GM19025 (cell line): ENCODE results near the gene EGF.
"Not testable (repeated sequence)": the region's sequence is repeated elsewhere in the genome, so short reads cannot be mapped to it uniquely, and the experiment has no call there.

Source experiments
- ATAC-seq: cut with Tn5 transposase; IDR thresholded peaks from one replicate; pipeline ENCODE4 v1.9.1; 2021; ENCODE audit warnings: mild to moderate bottlenecking, low read depth, moderate library complexity; ENCODE audit not compliant: unreplicated experiment

EGF gene

DNA sequence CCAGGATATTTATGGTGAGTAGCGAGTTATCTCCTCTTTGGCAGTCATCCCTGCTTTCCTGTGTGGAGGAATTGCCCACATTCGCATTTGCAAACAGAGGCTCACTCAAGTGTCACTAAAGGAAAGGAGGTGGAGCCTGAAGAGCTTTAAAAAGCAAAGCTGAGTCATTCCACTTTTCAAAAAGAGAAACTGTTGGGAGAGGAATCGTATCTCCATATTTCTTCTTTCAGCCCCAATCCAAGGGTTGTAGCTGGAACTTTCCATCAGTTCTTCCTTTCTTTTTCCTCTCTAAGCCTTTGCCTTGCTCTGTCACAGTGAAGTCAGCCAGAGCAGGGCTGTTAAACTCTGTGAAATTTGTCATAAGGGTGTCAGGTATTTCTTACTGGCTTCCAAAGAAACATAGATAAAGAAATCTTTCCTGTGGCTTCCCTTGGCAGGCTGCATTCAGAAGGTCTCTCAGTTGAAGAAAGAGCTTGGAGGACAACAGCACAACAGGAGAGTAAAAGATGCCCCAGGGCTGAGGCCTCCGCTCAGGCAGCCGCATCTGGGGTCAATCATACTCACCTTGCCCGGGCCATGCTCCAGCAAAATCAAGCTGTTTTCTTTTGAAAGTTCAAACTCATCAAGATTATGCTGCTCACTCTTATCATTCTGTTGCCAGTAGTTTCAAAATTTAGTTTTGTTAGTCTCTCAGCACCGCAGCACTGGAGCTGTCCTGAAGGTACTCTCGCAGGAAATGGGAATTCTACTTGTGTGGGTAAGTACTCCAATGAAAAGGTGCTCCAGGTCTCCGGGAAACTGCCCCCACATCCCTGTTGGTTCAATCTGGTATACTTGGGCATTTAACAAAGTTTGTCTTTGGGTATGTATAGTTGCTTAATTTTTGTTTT is at the start of gene EGF:
Gene EGF (plus strand): TSS at position 178 of the 890 bp plus-strand sequence. CDS start 453 bp downstream, at position 631.
- no peak for ATAC-seq

DNA sequence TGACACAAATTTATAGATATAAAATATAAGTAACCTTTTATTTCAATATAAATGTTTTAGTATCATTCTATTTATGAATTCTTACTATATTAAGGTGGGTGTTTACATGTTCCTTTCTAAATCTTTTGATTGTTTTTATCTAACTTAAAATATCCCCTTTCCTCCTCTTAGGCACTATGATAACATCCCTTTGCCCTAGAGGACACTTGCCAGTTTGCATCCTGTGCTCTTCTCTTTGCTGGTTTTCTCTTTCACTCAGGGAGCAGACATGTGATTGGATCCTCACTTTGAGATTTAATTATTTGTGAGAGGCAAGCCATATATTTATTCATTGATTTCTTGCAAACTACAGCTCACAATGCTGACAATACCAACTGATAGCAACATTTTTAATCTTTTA is 48.5 kb upstream of the EGF start:
- ATAC-seq = no peak

DNA sequence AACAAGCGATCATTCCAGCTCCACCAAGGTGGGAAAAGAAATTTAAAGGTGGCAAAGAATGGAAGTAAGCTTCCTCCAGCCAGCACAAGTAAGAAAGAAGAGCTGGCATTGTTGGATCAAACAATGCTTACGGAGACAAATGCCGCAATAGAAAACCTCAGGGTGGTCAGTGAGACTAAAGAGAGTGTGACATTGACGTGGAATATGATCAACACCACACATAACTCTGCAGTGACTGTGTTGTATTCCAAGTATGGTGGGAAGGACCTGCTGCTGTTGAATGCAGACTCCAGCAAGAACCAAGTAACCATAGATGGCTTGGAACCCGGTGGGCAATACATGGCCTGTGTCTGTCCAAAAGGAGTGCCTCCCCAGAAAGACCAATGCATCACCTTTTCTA is 42.6 kb upstream of the EGF start:
- no peak for ATAC-seq

DNA sequence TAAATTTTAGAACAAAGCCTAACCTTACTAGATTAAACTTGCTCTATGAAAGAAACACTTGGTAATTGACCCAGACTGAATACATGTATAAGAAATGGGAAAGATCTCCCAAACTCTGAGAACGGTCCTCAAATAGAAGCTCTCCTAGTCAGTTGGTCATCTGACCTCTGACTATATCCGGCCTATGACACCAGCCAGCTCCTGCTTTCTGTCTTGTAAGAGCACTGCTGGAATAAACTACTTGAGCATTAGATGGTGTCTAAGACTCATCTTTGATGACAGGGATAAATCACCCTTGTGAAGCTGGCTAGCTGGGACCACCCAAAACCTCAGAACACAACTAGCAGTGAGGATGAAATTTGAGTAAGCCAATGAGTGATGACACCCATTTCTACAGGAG is 40.6 kb upstream of the EGF start:
- ATAC-seq = no peak

DNA sequence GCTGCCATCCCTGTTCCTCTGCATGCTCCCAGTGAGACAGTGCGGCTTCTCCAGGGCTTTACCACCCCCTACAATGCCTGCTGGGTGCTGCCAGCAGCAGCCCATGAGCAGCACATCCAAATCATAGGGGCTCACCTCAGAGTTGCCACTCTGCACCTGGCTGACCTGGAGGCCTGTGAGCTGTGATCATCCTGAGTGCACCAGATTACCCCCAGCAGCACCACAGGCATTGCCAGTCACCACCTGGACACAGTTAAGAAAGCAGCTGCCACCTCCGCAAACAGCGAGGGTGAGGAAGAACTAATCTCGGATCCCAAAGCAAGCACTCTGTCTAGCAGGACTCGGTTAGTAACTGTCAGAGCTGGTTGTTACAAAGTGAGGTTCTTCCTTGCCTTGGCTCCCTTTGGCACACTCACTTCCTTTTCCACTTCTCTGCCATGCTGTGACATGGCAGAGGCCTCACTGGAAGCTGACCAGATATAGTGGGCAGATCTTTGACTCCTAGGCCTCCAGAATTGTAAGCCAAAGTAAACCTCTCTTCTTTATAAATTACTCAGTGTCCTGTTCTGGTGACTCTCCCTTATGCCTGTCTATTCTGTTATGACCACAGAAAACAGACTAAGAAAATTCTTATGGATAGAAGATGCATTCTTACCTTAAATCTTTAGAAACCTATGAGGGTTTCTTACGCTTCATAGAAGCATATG is 39.6 kb upstream of the EGF start:
- no peak for ATAC-seq

DNA sequence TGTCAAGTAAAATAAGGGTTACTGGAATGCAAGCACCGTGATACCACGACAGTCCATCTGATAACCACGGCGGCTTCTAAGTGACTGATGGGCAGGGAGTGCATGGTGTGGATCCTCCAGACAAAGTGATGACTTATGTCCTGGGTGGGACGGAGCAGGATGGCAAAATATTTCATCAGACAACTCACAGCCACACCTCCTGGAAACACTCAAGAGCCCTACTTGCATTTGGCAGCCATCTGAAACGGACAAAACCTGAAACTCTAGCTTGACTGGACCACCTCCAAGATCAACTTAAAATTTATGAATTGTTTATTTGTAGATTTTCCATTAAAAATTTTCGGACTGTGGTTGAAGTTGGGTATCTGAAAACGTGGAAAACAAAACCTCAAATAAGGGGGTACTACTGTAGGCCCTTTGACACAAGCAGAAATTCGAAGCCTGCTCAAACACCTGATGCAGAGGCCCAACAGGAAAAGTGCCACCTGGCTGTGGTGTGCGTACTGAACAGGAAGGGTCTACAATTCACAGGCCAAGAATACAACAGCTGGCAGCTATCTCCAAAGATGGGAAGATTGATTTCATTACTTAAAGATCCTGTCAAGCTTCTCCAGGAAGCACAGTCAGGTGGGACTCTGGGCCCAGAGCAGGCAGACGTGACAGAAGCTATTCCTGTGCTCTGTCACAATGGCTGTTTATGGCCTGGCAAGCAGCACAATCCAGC is 38.7 kb upstream of the EGF start:
- no peak for ATAC-seq

DNA sequence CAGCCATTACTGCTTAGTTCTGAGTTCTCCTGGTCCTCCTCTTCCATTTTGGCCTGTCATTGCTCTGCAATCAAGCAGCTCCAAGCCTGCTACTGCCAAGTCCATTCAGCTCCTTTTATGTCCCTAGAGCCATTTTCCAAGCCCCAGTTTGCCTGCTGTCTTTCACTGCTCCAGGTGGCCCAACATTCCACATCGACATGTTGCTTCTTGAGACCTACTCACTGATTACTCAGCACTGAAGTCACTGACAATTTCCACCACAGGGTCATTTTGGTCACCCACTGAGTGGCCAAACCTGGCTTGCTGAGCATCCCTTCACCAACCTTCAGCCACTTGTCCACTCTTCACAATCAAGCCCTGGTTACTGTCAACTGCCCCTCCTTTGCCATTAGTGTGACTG is 37.6 kb upstream of the EGF start:
- no peak for ATAC-seq

DNA sequence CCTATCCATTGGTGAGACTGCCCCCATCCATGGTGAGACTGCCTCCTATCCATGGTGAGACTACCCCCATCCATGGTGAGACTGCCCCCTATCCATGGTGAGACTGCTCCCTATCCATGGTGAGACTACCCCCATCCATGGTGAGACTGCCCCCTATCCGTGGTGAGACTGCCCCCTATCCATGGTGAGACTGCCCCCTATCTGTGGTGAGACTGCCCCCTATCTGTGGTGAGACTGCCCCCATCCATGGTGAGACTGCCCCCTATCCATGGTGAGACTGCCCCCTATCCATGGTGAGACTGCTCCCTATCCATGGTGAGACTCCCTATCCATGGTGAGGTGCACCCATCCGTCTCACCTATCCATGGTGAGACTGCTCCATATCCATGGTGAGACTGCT is 37.1 kb upstream of the EGF start:
- not testable (repeated sequence) for ATAC-seq

DNA sequence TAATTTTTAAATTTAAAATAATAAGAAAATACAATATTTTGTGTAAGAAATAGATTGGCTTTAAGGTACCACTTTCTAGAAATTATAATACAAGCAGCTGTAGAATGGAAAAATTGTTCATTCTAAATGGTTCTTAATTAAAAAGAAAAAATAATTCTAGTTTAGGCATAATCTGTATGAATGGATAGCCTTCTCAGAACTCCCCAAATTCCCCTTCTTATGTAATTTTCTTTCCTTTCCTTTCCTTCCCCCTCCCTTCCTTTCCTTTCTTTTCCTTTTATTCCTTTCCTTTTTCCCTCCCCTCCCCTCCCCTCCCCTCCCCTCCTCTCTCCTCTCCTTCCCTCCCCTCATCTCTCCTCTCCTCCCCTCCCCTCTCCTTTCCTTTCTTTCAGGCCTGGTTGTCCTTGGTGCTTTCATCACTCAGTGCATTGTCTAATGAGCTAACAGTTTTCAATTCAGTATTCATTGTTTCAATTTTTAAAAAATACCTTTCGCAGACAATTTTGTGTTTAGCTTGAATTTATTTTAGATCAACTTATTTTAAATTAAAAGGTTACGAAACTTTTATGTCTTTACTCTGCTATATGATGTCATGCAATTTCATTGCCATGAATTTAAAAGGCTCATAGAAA is 35.9 kb upstream of the EGF start:
- no peak for ATAC-seq

DNA sequence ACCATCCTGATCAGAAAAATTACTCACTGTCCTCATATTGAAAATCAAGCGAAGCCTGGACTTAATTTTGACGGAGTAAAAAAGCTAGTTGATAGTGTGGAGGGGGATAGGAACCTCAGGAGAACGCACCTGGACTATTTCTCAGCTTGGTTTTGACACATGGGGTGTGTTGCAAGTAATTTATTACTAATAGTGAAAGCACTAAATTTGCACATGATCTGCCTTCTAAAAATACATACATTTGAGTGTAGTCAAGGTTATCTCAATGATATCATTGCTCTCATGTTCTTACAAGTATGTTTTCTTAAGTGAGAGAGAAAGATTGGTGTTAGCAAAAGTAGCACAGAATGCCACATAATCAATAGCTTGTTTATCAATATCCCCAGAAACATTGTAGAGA is 35.3 kb upstream of the EGF start:
- peak; percentile 71 for ATAC-seq

DNA sequence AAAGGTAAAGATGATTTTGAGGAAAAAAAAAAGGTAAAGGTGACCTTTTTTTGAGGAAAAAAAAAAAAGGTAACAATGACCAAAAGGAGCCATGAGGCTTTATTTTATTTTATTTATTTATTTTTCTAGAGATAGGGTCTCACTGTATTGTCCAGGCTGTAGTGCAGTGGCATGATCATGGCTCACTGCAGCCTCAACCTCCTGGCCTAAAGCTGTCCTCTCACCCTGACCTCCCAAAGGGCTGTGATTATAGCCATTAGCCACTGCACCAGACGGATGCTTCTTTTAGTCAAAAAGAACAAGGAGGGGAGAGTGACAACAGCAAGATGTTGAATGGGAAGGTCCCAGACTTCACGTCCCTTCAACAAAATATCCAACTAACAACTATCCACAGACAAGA is 34.3 kb upstream of the EGF start:
- no peak for ATAC-seq

DNA sequence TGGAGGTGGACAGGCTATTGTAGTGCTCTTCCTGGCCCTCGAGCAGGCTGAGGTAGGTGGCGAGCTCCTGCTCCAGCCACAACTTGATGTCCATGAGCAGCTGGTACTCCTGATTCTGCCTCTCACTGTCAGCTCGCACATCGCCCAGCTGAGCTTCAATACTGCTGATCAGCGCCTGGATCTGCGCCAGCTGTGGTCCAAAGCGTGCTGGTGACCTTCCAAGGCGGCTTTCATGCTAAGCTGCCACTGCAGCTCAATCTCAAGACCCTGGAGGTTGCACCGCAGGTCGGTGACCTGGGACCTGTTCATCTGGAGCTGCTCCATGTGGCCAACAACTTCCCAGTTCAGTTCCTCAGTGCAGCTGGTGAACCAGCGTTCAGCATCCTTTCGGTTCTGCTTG is 33.6 kb upstream of the EGF start:
- no peak for ATAC-seq

DNA sequence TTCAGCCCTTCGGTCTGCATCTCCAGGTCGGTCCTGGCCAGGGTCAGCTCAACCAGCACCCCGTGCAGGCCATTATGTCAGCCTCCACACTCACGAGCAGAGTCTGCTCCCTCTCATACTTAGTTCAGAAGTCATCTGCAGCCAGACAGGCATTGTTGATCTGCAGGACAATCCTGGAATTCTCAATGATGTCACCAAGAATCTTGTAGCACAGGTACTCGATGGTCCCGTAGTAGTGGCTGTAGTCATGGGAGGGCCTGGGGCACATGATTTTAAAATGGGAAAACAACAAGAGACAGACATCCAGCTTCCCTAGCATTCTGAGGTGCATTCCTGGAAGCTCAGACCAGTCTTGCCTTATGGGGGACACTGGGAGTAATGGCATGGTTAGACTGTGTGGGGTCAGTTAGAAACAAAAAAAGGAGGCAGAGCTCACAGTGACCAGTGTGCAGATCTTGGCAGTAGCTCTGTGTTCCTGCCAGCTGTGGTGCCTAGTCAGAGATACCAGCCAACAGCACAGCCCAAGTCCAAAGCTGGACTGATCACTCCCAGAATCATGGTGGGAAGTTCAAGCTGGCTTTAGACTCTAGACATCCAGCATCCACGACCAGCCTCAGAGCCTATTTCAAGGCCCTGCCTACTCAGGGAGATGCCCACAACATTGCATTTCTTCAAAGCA is 32.9 kb upstream of the EGF start:
- no peak for ATAC-seq

DNA sequence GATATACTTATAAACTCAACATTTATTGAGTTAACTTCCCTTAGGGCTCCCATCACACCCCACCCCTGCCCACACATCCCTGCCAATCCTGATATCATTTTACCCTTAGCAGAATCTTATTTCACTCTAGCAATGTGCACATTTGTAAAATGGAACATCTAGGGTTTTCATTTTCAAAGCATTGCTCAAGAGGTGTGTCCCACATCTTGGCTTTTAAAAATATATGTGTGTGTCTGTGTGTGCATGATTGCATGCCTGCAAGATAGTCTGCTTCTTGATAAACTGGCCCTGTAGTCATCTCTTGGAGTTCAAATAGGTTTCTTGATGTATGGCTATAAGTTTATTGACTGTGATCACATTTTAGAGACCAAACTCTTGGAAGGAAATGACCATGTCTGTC is 26.4 kb upstream of the EGF start:
- no peak for ATAC-seq

DNA sequence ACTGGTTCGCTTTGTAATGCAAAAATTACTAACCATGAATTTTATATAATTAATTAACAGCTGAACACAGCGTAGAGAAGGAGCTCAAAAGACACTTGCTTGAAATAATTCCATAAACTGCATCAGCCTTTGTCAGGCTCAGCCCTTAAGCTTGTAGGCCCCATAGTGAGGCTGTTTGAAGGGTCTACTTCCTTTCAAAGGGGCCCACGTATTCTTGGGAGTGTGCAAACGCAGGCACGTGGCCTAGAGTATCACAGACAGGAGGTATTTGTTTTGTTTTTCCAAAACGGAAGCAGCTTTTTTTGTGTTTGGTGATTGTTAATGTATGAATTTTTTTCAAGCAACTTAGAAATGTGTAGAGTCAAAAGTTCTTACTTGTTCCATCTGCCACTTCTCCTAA is 25.6 kb upstream of the EGF start:
- ATAC-seq = no peak

DNA sequence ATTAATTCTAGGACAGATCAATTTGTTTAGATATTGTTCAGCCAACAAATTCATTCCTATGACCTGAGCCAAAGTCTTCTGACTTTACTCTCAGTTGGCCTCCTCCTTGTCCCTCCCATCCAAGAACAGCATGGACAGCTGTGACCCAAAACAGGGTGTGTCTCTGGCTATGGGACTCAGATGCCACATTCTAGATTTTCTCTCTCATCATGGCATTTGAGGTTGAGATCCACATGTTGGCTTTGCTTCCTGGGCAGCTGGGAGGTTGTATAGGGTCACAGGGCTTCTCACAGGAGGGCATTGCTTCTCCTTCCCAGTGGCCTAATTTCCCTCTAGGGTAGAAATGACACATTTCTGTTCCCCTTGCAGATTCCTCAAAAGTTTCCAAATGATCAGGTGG is 22.6 kb upstream of the EGF start:
- no peak for ATAC-seq

DNA sequence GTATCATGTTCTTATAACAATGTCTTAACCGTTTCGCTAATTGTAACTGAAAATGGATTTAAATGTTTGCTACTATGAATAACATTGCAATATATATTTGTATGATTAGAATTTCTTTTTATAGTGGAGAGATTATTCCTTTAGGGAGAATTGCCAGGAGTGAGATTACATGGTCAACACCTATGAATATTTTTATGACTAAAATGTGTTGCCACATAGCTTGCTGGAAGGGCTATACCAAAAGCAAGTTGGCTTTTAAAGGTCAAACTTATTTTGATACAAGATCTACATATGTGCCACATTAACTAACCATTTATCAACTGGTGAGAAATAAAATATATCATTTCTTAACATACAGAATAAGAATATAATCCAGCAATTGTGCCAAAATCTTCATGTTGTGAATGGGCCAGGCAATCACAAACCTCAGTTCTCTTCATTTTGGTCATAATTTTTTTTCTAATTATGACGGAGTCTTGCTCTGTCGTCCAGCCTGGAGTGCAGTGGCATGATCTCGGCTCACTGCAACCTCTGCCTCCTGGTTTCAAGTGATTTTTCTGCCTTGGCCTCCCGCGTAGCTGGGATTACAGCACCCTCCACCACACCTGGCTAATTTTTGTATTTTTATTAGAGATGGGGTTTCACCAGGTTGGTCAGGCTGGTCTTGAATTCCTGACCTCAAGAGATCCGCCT is 10.0 kb upstream of the EGF start:
- no peak for ATAC-seq

DNA sequence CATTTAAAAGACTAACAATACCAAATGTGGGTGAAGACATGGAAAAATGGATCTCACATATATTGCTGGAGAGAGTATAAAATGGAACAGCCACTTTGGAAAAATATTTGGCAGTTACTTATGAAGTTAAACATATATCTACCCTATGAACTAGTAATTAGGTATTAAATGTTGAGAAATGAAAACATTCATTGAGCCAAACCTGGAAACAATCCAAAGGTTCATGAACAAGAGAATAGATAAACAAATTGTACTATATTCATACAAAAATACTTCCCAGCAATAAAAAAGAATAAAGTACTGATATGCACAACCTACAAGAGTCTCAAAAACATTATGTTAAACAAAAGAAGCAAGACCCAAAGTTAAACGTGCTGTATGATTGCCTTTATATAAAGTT is 4.0 kb upstream of the EGF start:
- ATAC-seq = no peak

DNA sequence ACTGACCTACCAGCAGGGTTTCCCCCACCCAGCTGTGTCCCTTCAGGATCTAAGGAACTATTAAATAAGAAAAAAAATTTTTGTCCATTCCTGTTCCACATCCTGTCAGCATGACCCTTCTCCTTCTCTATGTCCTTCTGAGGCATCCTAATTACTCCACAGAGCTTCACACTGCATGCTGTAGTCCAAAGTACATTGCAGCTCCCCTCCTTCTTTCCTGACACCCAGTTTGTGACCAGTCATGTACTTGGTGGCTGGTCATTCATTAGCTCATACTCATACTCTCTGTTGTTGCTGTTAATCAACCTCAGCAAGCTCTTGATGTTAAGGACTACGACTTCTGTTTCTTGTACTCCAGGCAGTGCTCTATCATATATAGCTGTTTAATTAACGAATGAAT is 2.4 kb upstream of the EGF start:
- ATAC-seq = no peak
